CD4-positive, CD25-positive, alpha-beta regulatory T cell (primary cell): ENCODE measurements around the gene IL23R. TPM values are rescaled to one million over a fixed set of nuclear protein-coding genes. Genes with fewer than 3 reads are reported as not detected.
"Not testable (repeated sequence)": the region's sequence is repeated elsewhere in the genome, so short reads cannot be mapped to it uniquely, and the experiment has no call there.

ENCODE experiments used
- ATAC-seq, 2 donors: fragments of 150-1000 bp; cut with Tn5 transposase; one replicate each; pipeline ENCODE4 v1.10.0; 2021; ENCODE audit warnings: low read depth in 2 of 2, moderate number of reproducible peaks in 2 of 2, moderate library complexity in 1 of 2
- DNase-seq, 3 donors: peaks; one replicate each; pipeline versions ENCODE4 v3.0.0 to v3.0.0-alpha.2; 2012 to 2022; ENCODE audit warnings: mixed read lengths in 1 of 3
- H3K27ac ChIP-seq: one replicate; pipeline ENCODE4 v1.7.0; 2013; ENCODE audit warnings: mild to moderate bottlenecking, low read length; ENCODE audit not compliant: insufficient read depth, poor library complexity, severe bottlenecking
- H3K27me3 ChIP-seq: one replicate; pipeline ENCODE4 v1.7.0; 2013; ENCODE audit warnings: low read length; ENCODE audit not compliant: control insufficient read depth, insufficient read depth
- H3K36me3 ChIP-seq: one replicate; pipeline ENCODE4 v1.7.0; 2013; ENCODE audit warnings: mild to moderate bottlenecking, low read length, moderate library complexity; ENCODE audit not compliant: control insufficient read depth, insufficient read depth
- H3K4me1 ChIP-seq: 2 replicates; pipeline ENCODE4 v1.7.0; 2013; ENCODE audit warnings: mild to moderate bottlenecking, low read length; ENCODE audit not compliant: insufficient read depth, control insufficient read depth, poor library complexity, severe bottlenecking
- H3K4me3 ChIP-seq: one replicate; pipeline ENCODE4 v1.7.0; 2013; ENCODE audit warnings: low read depth, mild to moderate bottlenecking, low read length, moderate library complexity
- H3K9me3 ChIP-seq, 2 experiments: 1 replicate in 1 of 2; 2 replicates in 1 of 2; pipeline ENCODE4 v1.7.0; 2013; ENCODE audit warnings: low read length in 2 of 2, mild to moderate bottlenecking in 1 of 2, moderate library complexity in 1 of 2; ENCODE audit not compliant: control insufficient read depth in 2 of 2
- H3K27ac Mint-ChIP-seq, 3 donors: one replicate each; pipeline ENCODE4 v1.8.0; 2020 to 2022; ENCODE audit warnings: mild to moderate bottlenecking in 3 of 3, mixed read lengths in 3 of 3, moderate library complexity in 2 of 3
- H3K27me3 Mint-ChIP-seq: one replicate; pipeline ENCODE4 v1.8.0; 2022; ENCODE audit warnings: mild to moderate bottlenecking, mixed read lengths
- H3K36me3 Mint-ChIP-seq: one replicate; pipeline ENCODE4 v1.8.0; 2020; ENCODE audit warnings: mixed read lengths
- H3K4me1 Mint-ChIP-seq, 4 donors: one replicate each; pipeline ENCODE4 v1.8.0; 2020 to 2022; ENCODE audit warnings: mixed read lengths in 4 of 4, mild to moderate bottlenecking in 1 of 4
- H3K4me3 Mint-ChIP-seq, 4 donors: one replicate each; pipeline ENCODE4 v1.8.0; 2020 to 2022; ENCODE audit warnings: mild to moderate bottlenecking in 4 of 4, mixed read lengths in 4 of 4, moderate library complexity in 3 of 4
- H3K9me3 Mint-ChIP-seq, 7 donors: one replicate each; pipeline ENCODE4 v1.8.0; 2020 to 2022; ENCODE audit warnings: mixed read lengths in 7 of 7, mild to moderate bottlenecking in 3 of 7, moderate library complexity in 2 of 7
- polyA plus RNA-seq, 4 donors: library from polyadenylated mRNA; unstranded; fragments of 300-500 nt; fragmentation: Illumina TruSeq; gene quantifications; one replicate each; pipeline ENCODE4 v1.2.3, GENCODE V29; 2021
- total RNA-seq: library from RNA; stranded (reverse); gene quantifications from one replicate; pipeline ENCODE4 v1.2.3, GENCODE V29; 2022

Gene IL23R
- total and polyA plus RNA-seq, 5 donors from 2014 or later, result 0.20 to 0.35 (median 0.30) TPM; not detected in 2

DNA sequence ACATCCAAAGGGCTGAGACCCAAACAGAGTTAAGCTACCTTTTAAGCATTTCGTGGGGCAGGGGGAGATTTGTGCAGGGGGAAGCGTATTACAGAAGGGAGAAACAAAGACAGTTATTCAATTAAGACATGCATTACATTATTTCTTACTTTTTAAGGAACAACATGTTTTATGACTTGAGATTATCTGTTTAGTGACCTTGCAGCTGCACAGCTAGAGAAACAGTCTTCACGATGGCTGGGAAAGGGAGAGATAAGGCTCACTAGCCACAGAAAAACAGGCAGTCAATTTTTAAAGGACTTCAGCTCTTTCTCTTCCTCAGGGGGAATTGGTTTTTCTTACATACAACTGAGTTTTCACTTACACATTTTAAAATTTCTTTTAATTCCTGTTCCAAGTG, 24.4 kb upstream of the IL23R start:
- Mint-ChIP-seq H3K27me3 (peaks cover 22% of the 10 kb centered on the region), H3K4me1 (peaks cover 22 to 43% (median 30%) of the 10 kb centered on the region in 4 donors), H3K27ac (peak overlapping the region in 2 of 3 donors; percentile 57 to 83), H3K4me3 (peak overlapping the region in 1 of 4 donors; percentile 42)
- H3K36me3 Mint-ChIP-seq, H3K4me3 ChIP-seq, H3K27ac ChIP-seq, H3K36me3 ChIP-seq, H3K9me3 ChIP-seq, H3K27me3 ChIP-seq, DNase-seq, H3K9me3 Mint-ChIP-seq, ATAC-seq: not testable (repeated sequence)
- H3K4me1 ChIP-seq, result peaks cover 15% of the 10 kb centered on the region

GRCh38 chr1:67142931-67143330, 23.3 kb upstream of the IL23R start:
- DNase-seq, result peak in 2 of 3 donors; percentile 42 to 70
- Mint-ChIP-seq H3K27me3 (peaks cover 15% of the 10 kb centered on the region), H3K36me3 (no peaks in the 10 kb centered on the region), H3K4me1 (peaks cover 23 to 43% (median 30%) of the 10 kb centered on the region in 4 donors), H3K4me3 (peak overlapping the region; percentile 3 to 66 (median 35)), H3K27ac (peak overlapping the region; percentile 41 to 89 (median 79)), H3K9me3 (peaks cover 0 to 1% (median 0%) of the 10 kb centered on the region in 7 donors)
- Histone ChIP-seq H3K27ac (no peak overlapping the region), H3K4me3 (peak overlapping the region; percentile 38), H3K4me1 (peaks cover 15% of the 10 kb centered on the region), H3K9me3 (no peaks in the 10 kb centered on the region), H3K36me3 (no peaks in the 10 kb centered on the region), H3K27me3 (no peaks in the 10 kb centered on the region)
- ATAC-seq, result peak; percentile 87 to 88

DNA sequence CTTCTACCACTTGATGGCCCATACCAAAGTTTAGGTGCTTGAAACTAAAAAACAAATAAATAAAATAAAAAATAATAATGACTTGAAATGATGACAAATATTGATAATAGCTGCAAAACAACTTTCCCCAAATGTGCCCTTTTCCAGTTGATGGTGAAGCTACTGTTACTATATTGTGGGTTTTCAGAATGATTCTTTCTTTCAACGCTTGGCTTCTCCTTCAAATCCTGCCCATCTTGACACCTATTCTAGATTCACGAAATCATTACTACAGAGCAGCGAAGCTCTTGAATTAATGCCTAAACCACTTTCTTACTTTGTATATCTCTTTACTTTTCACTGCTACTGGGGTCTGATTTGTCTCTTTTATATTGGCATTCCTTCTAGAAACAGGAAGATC, 22.3 kb upstream of the IL23R start:
- H3K36me3 Mint-ChIP-seq, result no peaks in the 10 kb centered on the region
- H3K27me3 Mint-ChIP-seq, result peaks cover 6% of the 10 kb centered on the region
- H3K4me3 Mint-ChIP-seq, result no peak overlapping the region
- no peaks in the 10 kb centered on the region for H3K9me3 Mint-ChIP-seq
- peak overlapping the region; percentile 28 to 64 (median 41) for H3K27ac Mint-ChIP-seq
- Histone ChIP-seq H3K4me1 (peaks cover 19% of the 10 kb centered on the region), H3K27ac (no peak overlapping the region), H3K4me3 (no peak overlapping the region), H3K36me3 (no peaks in the 10 kb centered on the region), H3K27me3 (no peaks in the 10 kb centered on the region), H3K9me3 (no peaks in the 10 kb centered on the region)
- DNase-seq (no peak), ATAC-seq (no peak)
- H3K4me1 Mint-ChIP-seq, result peaks cover 23 to 50% (median 31%) of the 10 kb centered on the region in 4 donors

GRCh38 chr1:67144696-67145095, 21.6 kb upstream of the IL23R start:
- Mint-ChIP-seq H3K4me3 (peak overlapping the region in 1 of 4 donors; percentile 15), H3K27ac (peak overlapping the region in 2 of 3 donors; percentile 5 to 57), H3K4me1 (peaks cover 25 to 56% (median 35%) of the 10 kb centered on the region in 4 donors), H3K27me3 (peaks cover 5% of the 10 kb centered on the region), H3K36me3 (no peaks in the 10 kb centered on the region), H3K9me3 (peaks cover 0 to 2% (median 0%) of the 10 kb centered on the region in 7 donors)
- no peak overlapping the region for H3K4me3 ChIP-seq
- H3K27ac ChIP-seq, result no peak overlapping the region
- ATAC-seq (no peak), DNase-seq (peak in 2 of 3 donors; percentile 18 to 41)
- no peaks in the 10 kb centered on the region for H3K9me3 ChIP-seq
- H3K27me3 ChIP-seq, result no peaks in the 10 kb centered on the region
- H3K4me1 ChIP-seq, result peaks cover 23% of the 10 kb centered on the region
- H3K36me3 ChIP-seq, result no peaks in the 10 kb centered on the region

- peaks cover 25 to 56% (median 35%) of the 10 kb centered on the region in 4 donors for H3K4me1 Mint-ChIP-seq
- H3K36me3 ChIP-seq, result no peaks in the 10 kb centered on the region
- peaks cover 5% of the 10 kb centered on the region for H3K27me3 Mint-ChIP-seq
- ATAC-seq (no peak), DNase-seq (peak in 1 of 3 donors; percentile 36)
- no peak overlapping the region for H3K4me3 Mint-ChIP-seq
- no peak overlapping the region for H3K27ac ChIP-seq
- H3K4me1 ChIP-seq, result peaks cover 23% of the 10 kb centered on the region
- H3K9me3 ChIP-seq, result no peaks in the 10 kb centered on the region
- H3K9me3 Mint-ChIP-seq, result peaks cover 0 to 2% (median 0%) of the 10 kb centered on the region in 7 donors
- peak overlapping the region in 1 of 3 donors; percentile 0 for H3K27ac Mint-ChIP-seq
- no peaks in the 10 kb centered on the region for H3K27me3 ChIP-seq
- H3K4me3 ChIP-seq, result no peak overlapping the region
- no peaks in the 10 kb centered on the region for H3K36me3 Mint-ChIP-seq
Measured at GRCh38 chr1:67146101-67146500, 20.2 kb upstream of the IL23R start.

DNA sequence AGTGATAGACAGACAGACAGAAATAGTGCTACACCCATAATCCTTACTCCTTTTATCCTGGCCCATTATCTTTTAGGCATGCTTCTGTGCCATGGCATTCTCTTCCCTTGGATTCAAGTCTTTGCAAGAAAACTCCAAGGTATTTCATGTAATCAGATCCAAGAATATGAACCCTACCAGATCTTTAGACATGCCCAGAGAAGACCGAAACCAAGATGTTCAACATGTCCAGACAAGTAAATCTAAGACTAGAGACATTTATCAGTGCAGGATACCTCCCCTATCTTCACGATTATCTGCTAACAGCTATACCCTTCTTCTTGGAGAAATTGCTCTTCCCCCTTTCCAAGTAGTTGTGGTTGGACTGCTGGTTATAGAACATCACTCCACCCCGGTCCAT, 19.7 kb upstream of the IL23R start:
- Histone ChIP-seq H3K4me3 (no peak overlapping the region), H3K27me3 (no peaks in the 10 kb centered on the region), H3K9me3 (no peaks in the 10 kb centered on the region), H3K36me3 (no peaks in the 10 kb centered on the region), H3K4me1 (peaks cover 23% of the 10 kb centered on the region), H3K27ac (no peak overlapping the region)
- Mint-ChIP-seq H3K36me3 (no peaks in the 10 kb centered on the region), H3K9me3 (peaks cover 0 to 2% (median 0%) of the 10 kb centered on the region in 7 donors), H3K27ac (peak overlapping the region in 2 of 3 donors; percentile 0 to 9), H3K4me1 (peaks cover 25 to 52% (median 35%) of the 10 kb centered on the region in 4 donors), H3K4me3 (no peak overlapping the region), H3K27me3 (peaks cover 2% of the 10 kb centered on the region)
- DNase-seq (no peak), ATAC-seq (no peak)

DNA sequence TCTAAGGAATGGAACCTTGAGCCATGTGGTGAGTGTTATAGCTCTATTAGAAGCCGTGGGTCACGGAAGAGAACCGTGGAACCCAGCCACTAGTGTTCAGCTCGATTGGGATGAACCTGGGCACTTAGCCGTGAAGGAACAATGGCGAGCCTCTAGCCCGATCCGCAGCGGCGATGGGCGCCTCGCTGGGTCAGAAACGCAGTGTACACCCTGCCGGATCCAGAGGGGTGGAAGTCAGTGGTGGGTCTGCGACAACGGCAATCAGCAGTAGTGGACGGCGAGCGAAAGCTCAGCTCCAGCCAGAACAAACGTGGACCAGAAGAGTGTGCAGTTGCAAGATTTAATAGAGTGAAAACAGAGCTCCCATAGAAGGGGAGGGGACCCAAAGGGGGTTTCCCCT, 18.3 kb upstream of the IL23R start:
- H3K27me3 Mint-ChIP-seq, H3K27ac ChIP-seq, DNase-seq, H3K9me3 Mint-ChIP-seq, H3K4me3 Mint-ChIP-seq, H3K9me3 ChIP-seq, H3K36me3 ChIP-seq, ATAC-seq, H3K4me3 ChIP-seq, H3K27me3 ChIP-seq, H3K36me3 Mint-ChIP-seq, H3K27ac Mint-ChIP-seq: not testable (repeated sequence)
- H3K4me1 Mint-ChIP-seq, result peaks cover 17 to 42% (median 31%) of the 10 kb centered on the region in 4 donors
- H3K4me1 ChIP-seq, result peaks cover 15% of the 10 kb centered on the region

DNA sequence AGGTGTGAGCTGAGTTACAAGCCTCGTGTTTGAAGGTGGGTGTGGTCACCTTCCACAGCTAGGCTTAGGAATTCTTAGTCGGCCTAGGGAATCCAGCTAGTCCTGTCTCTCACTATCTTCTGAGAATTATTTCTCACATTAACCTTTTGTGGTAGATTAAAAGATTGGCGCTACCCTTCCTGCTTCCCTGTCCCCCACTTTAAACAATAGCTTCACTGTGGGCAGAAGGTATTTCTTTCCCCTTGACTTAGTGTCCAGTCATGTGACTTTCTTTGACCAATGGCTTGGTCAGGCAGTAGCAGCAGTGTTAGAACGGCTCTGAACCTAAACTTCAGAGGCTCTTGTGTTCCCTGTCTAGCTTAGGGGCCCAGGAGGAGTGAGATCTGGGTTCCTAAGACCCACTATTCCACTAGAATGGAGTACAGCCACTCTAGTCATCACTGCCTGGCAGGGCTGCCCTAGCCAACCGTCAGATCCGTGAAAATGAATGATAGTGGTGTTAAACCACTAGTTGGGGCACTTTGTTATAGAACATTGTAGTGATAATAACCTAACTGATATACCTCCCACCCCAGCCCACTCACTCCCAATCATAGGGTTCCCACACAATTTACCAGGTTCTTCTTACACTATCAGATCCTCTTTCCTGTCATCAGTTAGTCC, 17.6 kb upstream of the IL23R start:
- H3K27ac Mint-ChIP-seq, result peak overlapping the region in 1 of 3 donors; percentile 57
- H3K27me3 ChIP-seq, result no peaks in the 10 kb centered on the region
- no peak overlapping the region for H3K27ac ChIP-seq
- H3K4me1 ChIP-seq, result peaks cover 9% of the 10 kb centered on the region
- H3K9me3 ChIP-seq, result no peaks in the 10 kb centered on the region
- no peaks in the 10 kb centered on the region for H3K36me3 Mint-ChIP-seq
- DNase-seq, result no peak
- H3K4me3 ChIP-seq, result no peak overlapping the region
- H3K4me1 Mint-ChIP-seq, result peaks cover 12 to 35% (median 25%) of the 10 kb centered on the region in 4 donors
- peaks cover 0 to 2% (median 0%) of the 10 kb centered on the region in 7 donors for H3K9me3 Mint-ChIP-seq
- no peaks in the 10 kb centered on the region for H3K27me3 Mint-ChIP-seq
- ATAC-seq, result peak in 1 of 2 donors; percentile 7
- H3K4me3 Mint-ChIP-seq, result no peak overlapping the region
- H3K36me3 ChIP-seq, result no peaks in the 10 kb centered on the region
